IMR-90 (cell line): ENCODE results near the gene GUCY1B1.

Source experiments
- BHLHE40 ChIP-seq: fragments of 150-350 bp; IDR thresholded peaks from 2 replicates; pipeline ENCODE4 v1.6.1; 2016; ENCODE audit warnings: mild to moderate bottlenecking, low read depth, low read length
- CEBPB ChIP-seq: IDR thresholded peaks from 2 replicates; pipeline ENCODE4 v1.6.1; 2012; ENCODE audit warnings: low read depth, low read length, improper control_type of control experiment
- ELK1 ChIP-seq: fragments of 150-350 bp; IDR thresholded peaks from 2 replicates; pipeline ENCODE4 v1.6.1; 2016; ENCODE audit warnings: low read depth, mild to moderate bottlenecking, low read length, moderate library complexity, borderline replicate concordance
- MAFK ChIP-seq: IDR thresholded peaks from 2 replicates; pipeline ENCODE4 v1.6.1; 2012; ENCODE audit warnings: low read depth, low read length, improper control_type of control experiment
- MXI1 ChIP-seq: IDR thresholded peaks from 2 replicates; pipeline ENCODE4 v1.6.1; 2012; ENCODE audit warnings: low read depth, mild to moderate bottlenecking, low read length, moderate library complexity, borderline replicate concordance
- POLR2A ChIP-seq: IDR thresholded peaks from 2 replicates; pipeline ENCODE4 v1.6.1; 2012; ENCODE audit warnings: mild to moderate bottlenecking, low read depth, low read length
- RAD21 ChIP-seq: IDR thresholded peaks from 2 replicates; pipeline ENCODE4 v1.6.1; 2012; ENCODE audit warnings: low read length, improper control_type of control experiment
- RFX5 ChIP-seq: IDR thresholded peaks from 2 replicates; pipeline ENCODE4 v1.8.0; 2012; ENCODE audit warnings: low read depth, mild to moderate bottlenecking, low read length, moderate library complexity
- TF ChIP-seq, protein P1 (sequence below): conservative IDR thresholded peaks from 2 replicates; pipeline ENCODE4 v1.5.1; 2012; ENCODE audit warnings: mild to moderate bottlenecking, low read depth, low read length, improper control_type of control experiment
- TF ChIP-seq, protein P2 (sequence below): fragments of 150-350 bp; IDR thresholded peaks from 2 replicates; pipeline ENCODE4 v1.6.1; 2017; ENCODE audit warnings: mild to moderate bottlenecking, antibody characterized with exemption, low read length, low read depth

- TF ChIP-seq, protein P1, sequence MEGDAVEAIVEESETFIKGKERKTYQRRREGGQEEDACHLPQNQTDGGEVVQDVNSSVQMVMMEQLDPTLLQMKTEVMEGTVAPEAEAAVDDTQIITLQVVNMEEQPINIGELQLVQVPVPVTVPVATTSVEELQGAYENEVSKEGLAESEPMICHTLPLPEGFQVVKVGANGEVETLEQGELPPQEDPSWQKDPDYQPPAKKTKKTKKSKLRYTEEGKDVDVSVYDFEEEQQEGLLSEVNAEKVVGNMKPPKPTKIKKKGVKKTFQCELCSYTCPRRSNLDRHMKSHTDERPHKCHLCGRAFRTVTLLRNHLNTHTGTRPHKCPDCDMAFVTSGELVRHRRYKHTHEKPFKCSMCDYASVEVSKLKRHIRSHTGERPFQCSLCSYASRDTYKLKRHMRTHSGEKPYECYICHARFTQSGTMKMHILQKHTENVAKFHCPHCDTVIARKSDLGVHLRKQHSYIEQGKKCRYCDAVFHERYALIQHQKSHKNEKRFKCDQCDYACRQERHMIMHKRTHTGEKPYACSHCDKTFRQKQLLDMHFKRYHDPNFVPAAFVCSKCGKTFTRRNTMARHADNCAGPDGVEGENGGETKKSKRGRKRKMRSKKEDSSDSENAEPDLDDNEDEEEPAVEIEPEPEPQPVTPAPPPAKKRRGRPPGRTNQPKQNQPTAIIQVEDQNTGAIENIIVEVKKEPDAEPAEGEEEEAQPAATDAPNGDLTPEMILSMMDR: no peak
- TF ChIP-seq RAD21 (no peak), MAFK (no peak), BHLHE40 (no peak), ELK1 (no peak), RFX5 (no peak), POLR2A (no peak), MXI1 (no peak), CEBPB (no peak)
- TF ChIP-seq, protein P2, sequence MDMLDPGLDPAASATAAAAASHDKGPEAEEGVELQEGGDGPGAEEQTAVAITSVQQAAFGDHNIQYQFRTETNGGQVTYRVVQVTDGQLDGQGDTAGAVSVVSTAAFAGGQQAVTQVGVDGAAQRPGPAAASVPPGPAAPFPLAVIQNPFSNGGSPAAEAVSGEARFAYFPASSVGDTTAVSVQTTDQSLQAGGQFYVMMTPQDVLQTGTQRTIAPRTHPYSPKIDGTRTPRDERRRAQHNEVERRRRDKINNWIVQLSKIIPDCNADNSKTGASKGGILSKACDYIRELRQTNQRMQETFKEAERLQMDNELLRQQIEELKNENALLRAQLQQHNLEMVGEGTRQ: no peak
Measured at GRCh38 chr4:155765149-155765548, 6.3 kb downstream of the GUCY1B1 start.
